HG03520 (cell line): Measurements from ENCODE around the gene PRKCD.
"Not testable (repeated sequence)": the region's sequence is repeated elsewhere in the genome, so short reads cannot be mapped to it uniquely, and the experiment has no call there.

Experiments
- ATAC-seq: cut with Tn5 transposase; IDR thresholded peaks from one replicate; pipeline ENCODE4 v1.9.1; 2021; ENCODE audit warnings: mild to moderate bottlenecking, moderate library complexity; ENCODE audit not compliant: unreplicated experiment

The PRKCD gene

GRCh38 chr3:53139906-53140846, 20.8 kb upstream of the PRKCD start:
- no peak for ATAC-seq

- ATAC-seq, result no peak
Measured at GRCh38 chr3:53140847-53141845, 19.9 kb upstream of the PRKCD start.

GRCh38 chr3:53142986-53143385, 18.0 kb upstream of the PRKCD start:
- no peak for ATAC-seq

GRCh38 chr3:53144446-53144845, 16.6 kb upstream of the PRKCD start:
- ATAC-seq, result no peak

GRCh38 chr3:53144862-53145712, 15.9 kb upstream of the PRKCD start:
- ATAC-seq, result no peak

GRCh38 chr3:53145713-53146080, 15.3 kb upstream of the PRKCD start:
- ATAC-seq, result no peak

GRCh38 chr3:53146319-53146891, 14.6 kb upstream of the PRKCD start:
- ATAC-seq, result no peak

- no peak for ATAC-seq
Measured at GRCh38 chr3:53147151-53147902, 13.7 kb upstream of the PRKCD start.

- no peak for ATAC-seq
Measured at GRCh38 chr3:53147903-53148400, 13.1 kb upstream of the PRKCD start.

- ATAC-seq, result no peak
Measured at GRCh38 chr3:53149006-53149690, 11.9 kb upstream of the PRKCD start.

- no peak for ATAC-seq
Measured at GRCh38 chr3:53149699-53150098, 11.3 kb upstream of the PRKCD start.

- ATAC-seq, result no peak
Measured at GRCh38 chr3:53150247-53151085, 10.5 kb upstream of the PRKCD start.

GRCh38 chr3:53151086-53151438, 9.9 kb upstream of the PRKCD start:
- not testable (repeated sequence) for ATAC-seq

GRCh38 chr3:53151465-53151864, 9.5 kb upstream of the PRKCD start:
- ATAC-seq, result no peak

- ATAC-seq, result no peak
Measured at GRCh38 chr3:53151870-53152660, 8.9 kb upstream of the PRKCD start.

- no peak for ATAC-seq
Measured at GRCh38 chr3:53153264-53153823, 7.7 kb upstream of the PRKCD start.

- ATAC-seq, result no peak
Measured at GRCh38 chr3:53153980-53154379, 7.0 kb upstream of the PRKCD start.
